H9 (cell line): ENCODE measurements around the gene NSUN2. TPM values are rescaled to one million over a fixed set of nuclear protein-coding genes. Genes with fewer than 3 reads are reported as not detected.

Experiments
- DNase-seq: peaks from one replicate; pipeline ENCODE4 v3.0.0-alpha.2; 2017
- H2AFZ ChIP-seq: one replicate; pipeline ENCODE4 v1.6.1; 2013; ENCODE audit warnings: mild to moderate bottlenecking, low read length, control low read depth, moderate library complexity
- H2AK5ac ChIP-seq: 2 replicates; pipeline ENCODE4 v1.6.1; 2013; ENCODE audit warnings: low read length, control low read depth, mixed read lengths; ENCODE audit not compliant: insufficient read length
- H2BK120ac ChIP-seq: one replicate; pipeline ENCODE4 v1.6.1; 2013; ENCODE audit warnings: low read depth, mild to moderate bottlenecking, low read length, control low read depth, inconsistent platforms; ENCODE audit not compliant: poor library complexity, severe bottlenecking
- H2BK12ac ChIP-seq: 2 replicates; pipeline ENCODE4 v1.6.1; 2013; ENCODE audit warnings: low read length, control low read depth, mixed read lengths, low read depth; ENCODE audit not compliant: insufficient read length
- H2BK15ac ChIP-seq: 2 replicates; pipeline ENCODE4 v1.6.1; 2013; ENCODE audit warnings: low read depth, low read length, control low read depth
- H2BK20ac ChIP-seq: one replicate; pipeline ENCODE4 v1.6.1; 2013; ENCODE audit warnings: low read depth, mild to moderate bottlenecking, low read length, control low read depth, inconsistent platforms; ENCODE audit not compliant: poor library complexity, severe bottlenecking
- H2BK5ac ChIP-seq: 2 replicates; pipeline ENCODE4 v1.6.1; 2013; ENCODE audit warnings: low read length, control low read depth, mixed read lengths; ENCODE audit not compliant: insufficient read length
- H3K14ac ChIP-seq: 2 replicates; pipeline ENCODE4 v1.6.1; 2013; ENCODE audit warnings: low read length, control low read depth; ENCODE audit not compliant: insufficient read depth
- H3K18ac ChIP-seq: 2 replicates; pipeline ENCODE4 v1.6.1; 2013; ENCODE audit warnings: low read depth, mild to moderate bottlenecking, mixed read lengths, low read length, control low read depth; ENCODE audit not compliant: insufficient read length
- H3K23ac ChIP-seq: 2 replicates; pipeline ENCODE4 v1.6.1; 2013; ENCODE audit warnings: low read length, control low read depth, mixed read lengths, low read depth; ENCODE audit not compliant: insufficient read length
- H3K23me2 ChIP-seq: 2 replicates; pipeline ENCODE4 v1.6.1; 2013; ENCODE audit warnings: low read depth, mild to moderate bottlenecking, mixed read lengths, low read length, control low read depth; ENCODE audit not compliant: insufficient read length, poor library complexity, severe bottlenecking
- H3K27ac ChIP-seq: 2 replicates; pipeline ENCODE4 v1.5.1; 2013; ENCODE audit warnings: low read length, control low read depth, mixed read lengths, low read depth; ENCODE audit not compliant: insufficient read length
- H3K27me3 ChIP-seq: 2 replicates; pipeline ENCODE4 v1.6.1; 2013; ENCODE audit warnings: low read length, control low read depth, inconsistent platforms; ENCODE audit not compliant: insufficient read depth
- H3K4ac ChIP-seq: 2 replicates; pipeline ENCODE4 v1.6.1; 2013; ENCODE audit warnings: low read depth, mild to moderate bottlenecking, control low read depth, inconsistent platforms, low read length, moderate library complexity
- H3K4me1 ChIP-seq: 2 replicates; pipeline ENCODE4 v1.6.1; 2013; ENCODE audit warnings: low read length, control low read depth, inconsistent platforms; ENCODE audit not compliant: insufficient read depth
- H3K4me2 ChIP-seq: 2 replicates; pipeline ENCODE4 v1.6.1; 2013; ENCODE audit warnings: low read length, control low read depth, mixed read lengths; ENCODE audit not compliant: insufficient read length, insufficient read depth
- H3K56ac ChIP-seq: 2 replicates; pipeline ENCODE4 v1.6.1; 2013; ENCODE audit warnings: low read depth, mild to moderate bottlenecking, mixed read lengths, low read length, control low read depth; ENCODE audit not compliant: insufficient read length
- H3K79me1 ChIP-seq: 2 replicates; pipeline ENCODE4 v1.6.1; 2013; ENCODE audit warnings: low read depth, mild to moderate bottlenecking, moderate library complexity, low read length, control low read depth, inconsistent platforms; ENCODE audit not compliant: insufficient read depth, poor library complexity, severe bottlenecking
- H3K79me2 ChIP-seq: 2 replicates; pipeline ENCODE4 v1.6.1; 2013; ENCODE audit warnings: low read length, control low read depth, inconsistent platforms; ENCODE audit not compliant: insufficient read depth
- H3K9ac ChIP-seq: 2 replicates; pipeline ENCODE4 v1.6.1; 2013; ENCODE audit warnings: low read length, control low read depth, mixed read lengths; ENCODE audit not compliant: insufficient read length; ENCODE audit errors: extremely low read depth
- H3K9me3 ChIP-seq: one replicate; pipeline ENCODE4 v1.6.1; 2013; ENCODE audit warnings: low read depth, low read length, inconsistent platforms; ENCODE audit not compliant: control insufficient read depth
- H3T11ph ChIP-seq: one replicate; pipeline ENCODE4 v1.6.1; 2013; ENCODE audit warnings: mild to moderate bottlenecking, low read length, control low read depth, inconsistent platforms
- H4K20me1 ChIP-seq: one replicate; pipeline ENCODE4 v1.6.1; 2013; ENCODE audit not compliant: control insufficient read depth, insufficient read length, insufficient read depth
- H4K5ac ChIP-seq: 2 replicates; pipeline ENCODE4 v1.6.1; 2013; ENCODE audit warnings: low read depth, mild to moderate bottlenecking, mixed read lengths, low read length, control low read depth; ENCODE audit not compliant: insufficient read length
- H4K8ac ChIP-seq: replicated peaks from 2 replicates; pipeline ENCODE4 v1.6.1; 2013; ENCODE audit warnings: low read length, control low read depth, mixed read lengths, low read depth; ENCODE audit not compliant: insufficient read length
- H4K91ac ChIP-seq: 2 replicates; pipeline ENCODE4 v1.6.1; 2013; ENCODE audit warnings: low read depth, mild to moderate bottlenecking, moderate library complexity, mixed read lengths, low read length, control low read depth; ENCODE audit not compliant: insufficient read length
- H3K27ac Mint-ChIP-seq, 3 experiments: 2 replicates in 2 of 3; 3 replicates in 1 of 3; pipeline ENCODE4 v1.8.0; 2020 to 2021; ENCODE audit warnings: mixed read lengths in 3 of 3, mild to moderate bottlenecking in 1 of 3, moderate library complexity in 1 of 3
- H3K27me3 Mint-ChIP-seq: 2 replicates; pipeline ENCODE4 v1.8.0; 2021; ENCODE audit warnings: low read depth, mild to moderate bottlenecking, moderate library complexity, mixed read lengths
- H3K36me3 Mint-ChIP-seq, 3 experiments: 2 replicates in 2 of 3; 3 replicates in 1 of 3; pipeline ENCODE4 v1.8.0; 2020 to 2021; ENCODE audit warnings: low read depth in 3 of 3, mixed read lengths in 3 of 3; ENCODE audit not compliant: insufficient read depth in 1 of 3
- H3K4me1 Mint-ChIP-seq, 2 experiments: 2 replicates each; pipeline ENCODE4 v1.8.0; 2020; ENCODE audit warnings: mixed read lengths in 2 of 2
- H3K4me3 Mint-ChIP-seq, 2 experiments: 2 replicates in 1 of 2; 3 replicates in 1 of 2; pipeline ENCODE4 v1.8.0; 2020 to 2021; ENCODE audit warnings: mild to moderate bottlenecking in 2 of 2, mixed read lengths in 2 of 2, moderate library complexity in 1 of 2
- H3K9me3 Mint-ChIP-seq, 2 experiments: 2 replicates in 1 of 2; 3 replicates in 1 of 2; pipeline ENCODE4 v1.8.0; 2020; ENCODE audit warnings: mild to moderate bottlenecking in 2 of 2, mixed read lengths in 2 of 2, moderate library complexity in 1 of 2
- CTCF ChIP-seq: fragments of 200-600 bp; sonication (generic); conservative IDR thresholded peaks from 3 replicates; pipeline ENCODE4 v1.8.0; 2021; ENCODE audit warnings: antibody characterized with exemption, mild to moderate bottlenecking
- WGBS: extraction: QIAGEN DNeasy Blood & Tissue Kit; methylation state at CpG from one replicate; pipeline ENCODE4 v1.1.7; 2013; ENCODE audit warnings: missing lambda C conversion rate, low lambda C conversion rate, mixed read lengths; ENCODE audit not compliant: insufficient read length; ENCODE audit errors: extremely low coverage; 5-methylcytosine and 5-hydroxymethylcytosine counted together
- total RNA-seq: library from RNA; stranded (reverse); gene quantifications from 2 replicates; pipeline ENCODE4 v1.2.1, GENCODE V29; 2021

NSUN2 gene
- total RNA-seq, 1 experiment from 2014 or later, result 115 TPM

DNA sequence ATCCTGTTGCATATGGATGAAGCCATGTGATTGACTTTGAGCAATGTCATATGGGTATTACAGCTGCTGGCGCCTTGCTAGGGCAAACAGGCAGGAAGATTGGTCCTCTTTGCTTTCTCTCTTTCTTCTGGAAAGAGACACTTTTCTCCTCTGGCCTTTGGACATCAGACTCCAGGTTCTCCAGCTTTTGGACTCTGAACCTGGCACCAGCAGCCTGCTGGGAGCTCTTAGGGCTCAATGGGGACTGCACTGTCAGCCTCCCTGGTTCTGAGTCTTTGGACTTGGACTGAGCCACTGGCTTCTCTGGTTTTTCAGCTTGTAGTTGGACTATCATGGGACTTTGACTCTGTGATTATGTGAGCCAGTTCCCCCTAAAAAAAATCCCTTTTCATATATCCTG, 45.5 kb upstream of the NSUN2 start:
- no peak overlapping the region for H2BK120ac ChIP-seq
- H3K27ac ChIP-seq, result no peak overlapping the region
- no peak for TF ChIP-seq CTCF
- no peak overlapping the region for H2AK5ac ChIP-seq
- no peak overlapping the region for H4K91ac ChIP-seq
- H3K56ac ChIP-seq, result no peak overlapping the region
- no peak overlapping the region for H3K27ac Mint-ChIP-seq
- H3K4me1 ChIP-seq, result no peaks in the 10 kb centered on the region
- no peak overlapping the region for H3K4me2 ChIP-seq
- H2BK20ac ChIP-seq, result no peak overlapping the region
- H3K14ac ChIP-seq, result no peak overlapping the region
- H3K27me3 Mint-ChIP-seq, result peaks cover 19% of the 10 kb centered on the region
- H3K4ac ChIP-seq, result no peak overlapping the region
- no peak overlapping the region for H3K23ac ChIP-seq
- H3K79me1 ChIP-seq, result no peaks in the 10 kb centered on the region
- H2BK5ac ChIP-seq, result no peak overlapping the region
- peaks cover 4 to 27% (median 17%) of the 10 kb centered on the region in 3 experiments for H3K36me3 Mint-ChIP-seq
- no peak overlapping the region for H3K18ac ChIP-seq
- H3T11ph ChIP-seq, result no peak overlapping the region
- H3K4me1 Mint-ChIP-seq, result peaks cover 2% of the 10 kb centered on the region in 2 experiments; a peak in 3 of 4 replicates
- no peak overlapping the region for H2BK15ac ChIP-seq
- no peak overlapping the region for H2BK12ac ChIP-seq
- peaks cover 4% of the 10 kb centered on the region for H4K20me1 ChIP-seq
- no CpG with 5 or more reads among the region's 1 CpG for WGBS
- peaks cover under 1% of the 10 kb centered on the region for H3K9me3 ChIP-seq
- no peak overlapping the region for H4K8ac ChIP-seq
- no peak overlapping the region for H4K5ac ChIP-seq
- H3K79me2 ChIP-seq, result no peaks in the 10 kb centered on the region
- H3K9me3 Mint-ChIP-seq, result peaks cover 4 to 18% of the 10 kb centered on the region in 2 experiments
- no peak overlapping the region for H2AFZ ChIP-seq
- H3K4me3 Mint-ChIP-seq, result no peak overlapping the region
- no peaks in the 10 kb centered on the region for H3K23me2 ChIP-seq
- no peak overlapping the region for H3K9ac ChIP-seq
- H3K27me3 ChIP-seq, result no peaks in the 10 kb centered on the region; the same call in 1 of the 2 replicates
- no peak for DNase-seq
